Measurements from ENCODE around the gene EZR. TPM values are rescaled to one million over a fixed set of nuclear protein-coding genes. Genes with fewer than 3 reads are reported as not detected.
A peak's percentile ranks its signal among the peaks of the same experiment; 100 is the strongest.

EZR gene
- total and polyA plus RNA-seq, 2 of the 8 experiments (the other 6 are each of a cell fraction or from before 2014, with no cell fraction given) = 122 to 286 TPM

GRCh38 chr6:158807515-158808441, 11.4 kb downstream of the EZR start:
- H3K4ac ChIP-seq (replicated peaks; ENCODE audit: insufficient read length, low read depth, low read length) = no peak overlapping the region
- H3K18ac ChIP-seq (ENCODE audit: extremely low read depth, low read length) = no peak overlapping the region
- no peaks in the 10 kb centered on the region for H3K23me2 ChIP-seq (ENCODE audit: low read depth, low read length)
- no peak overlapping the region for H3K14ac ChIP-seq (ENCODE audit: insufficient read length)
- H2BK20ac ChIP-seq (ENCODE audit: low read length) = no peak overlapping the region
- H3K9me3 ChIP-seq (ENCODE audit: insufficient read depth in 2 of 2, low read depth in 1 of 2, low read length in 1 of 2) = no peaks in the 10 kb centered on the region
- no peak overlapping the region for H2AFZ ChIP-seq (ENCODE audit: low read length)
- H2AK5ac ChIP-seq (ENCODE audit: low read depth, low read length) = no peak overlapping the region
- DNase-seq (ENCODE audit: low read depth in 1 of 2, low spot score in 2 of 2) (no peak), FAIRE-seq (no peak)
- no peak overlapping the region for H2BK12ac ChIP-seq (ENCODE audit: low read depth, low read length)
- ChIA-PET CTCF (ENCODE audit: partially characterized antibody) (interaction anchor here (0.6 to 3.9 kb wide), 11 partner anchors 8 to 165 kb away, joined by 3 to 20 read pairs (median 4); no protein-coding TSS in a partner anchor), POLR2A (ENCODE audit: partially characterized antibody) (interaction anchor here (0.6 to 4.4 kb wide), 16 partner anchors 9 to 237 kb away, joined by 3 to 31 read pairs (median 4); partner anchors contain the start of genes EZR and TAGAP)
- no peak overlapping the region for H3K23ac ChIP-seq (ENCODE audit: insufficient read length)
- 0 out of 2 replicates have a peak, but pooled peaks have one; percentile 9 for TF ChIP-seq NRF1 (IDR thresholded peaks at IDR 0.05; ENCODE audit: low read depth, low read length)
- TF ChIP-seq BACH1 (IDR thresholded peaks at IDR 0.05; ENCODE audit: low read length) = no peak
- peak; percentile 52 for TF ChIP-seq POLR2AphosphoS5 (IDR thresholded peaks at IDR 0.05; ENCODE audit: low read depth, low read length)
- H4K5ac ChIP-seq (ENCODE audit: insufficient read length, low read depth, low read length) = no peak overlapping the region
- peaks cover 34 to 42% of the 10 kb centered on the region in 2 experiments for H4K20me1 ChIP-seq (replicated peaks in 1 of 2; ENCODE audit: control insufficient read depth in 1 of 2, insufficient read depth in 2 of 2, low read length in 2 of 2)
- WGBS, 2 experiments (ENCODE audit: extremely low coverage in 1 of 2, insufficient coverage in 1 of 2, insufficient read length in 1 of 2, insufficient replicate concordance in 2 of 2, low coverage in 1 of 2, low lambda C conversion rate in 2 of 2, missing lambda C conversion rate in 1 of 2) = 68% methylated on average over 8 of the region's 8 CpGs; no CpG with 5 or more reads in 1 of the 2 experiments
- no peak overlapping the region; the same call in 1 of the 2 replicates for H2BK5ac ChIP-seq (ENCODE audit: low read depth, low read length)
- H2BK120ac ChIP-seq (replicated peaks; ENCODE audit: low read depth, low read length) = no peak overlapping the region
- H3K4me2 ChIP-seq (ENCODE audit: insufficient read depth in 1 of 2, low read depth in 2 of 2, low read length in 2 of 2) = peak overlapping the region in 1 of 2 experiments; percentile 1; a peak in 1 of 4 replicates
- H3K4me3 ChIP-seq (ENCODE audit: extremely low read depth in 1 of 4, insufficient read depth in 2 of 4, low read depth in 3 of 4, low read length in 4 of 4) = no peak overlapping the region
- no peak overlapping the region for H2BK15ac ChIP-seq (ENCODE audit: low read length)
- H3K79me2 ChIP-seq (ENCODE audit: control insufficient read depth in 1 of 2, insufficient read depth in 2 of 2, low read length in 2 of 2) = peaks cover 67 to 97% of the 10 kb centered on the region in 2 experiments
- H3K79me1 ChIP-seq (ENCODE audit: low read depth, low read length) = peaks cover 2% of the 10 kb centered on the region; the same call in 1 of the 2 replicates
- no peak overlapping the region for H3K56ac ChIP-seq (replicated peaks; ENCODE audit: insufficient read length, low read depth, low read length)
- no peak overlapping the region for H4K91ac ChIP-seq (replicated peaks; ENCODE audit: insufficient read length, low read length)
- no peak overlapping the region for H3K9ac ChIP-seq (replicated peaks in 1 of 4; ENCODE audit: extremely low read depth in 1 of 4, low read depth in 3 of 4, low read length in 3 of 4)
- H3K27ac ChIP-seq (ENCODE audit: low read depth, low read length) = no peak overlapping the region
- H4K8ac ChIP-seq (ENCODE audit: extremely low read depth, insufficient read depth, low read length) = no peak overlapping the region
- no peaks in the 10 kb centered on the region for H3K27me3 ChIP-seq (replicated peaks in 1 of 4; ENCODE audit: control insufficient read depth in 3 of 4, extremely low read depth in 1 of 4, insufficient read depth in 3 of 4, low read length in 3 of 4)
- H3K36me3 ChIP-seq (ENCODE audit: control insufficient read depth in 2 of 4, insufficient read depth in 4 of 4, low read length in 3 of 4) = peaks cover 1 to 57% (median 8%) of the 10 kb centered on the region in 4 experiments
- H3K4me1 ChIP-seq (replicated peaks in 1 of 4; ENCODE audit: control insufficient read depth in 3 of 4, insufficient read depth in 4 of 4, low read length in 3 of 4) = peaks cover 13 to 39% (median 35%) of the 10 kb centered on the region in 4 experiments
